Breast epithelium (tissue), 4 donors: Measurements from ENCODE around the gene C9orf85. TPM values are rescaled to one million over a fixed set of nuclear protein-coding genes. Genes with fewer than 3 reads are reported as not detected.

Experiments
- DNase-seq, 2 donors: peaks; one replicate each; pipeline ENCODE4 v3.0.0-alpha.2; 2019; ENCODE audit warnings: low spot score in 2 of 2
- H3K27ac ChIP-seq, 2 donors: fragments of 200-600 bp; sonication (generic) in 1 of 2; one replicate each; pipeline ENCODE4 v1.5.1; 2016 to 2019; ENCODE audit warnings: mild to moderate bottlenecking in 1 of 2
- H3K27me3 ChIP-seq, 2 donors: fragments of 200-600 bp; sonication (generic) in 1 of 2; one replicate each; pipeline versions ENCODE4 v1.5.1 to v1.6.0; 2017 to 2019; ENCODE audit warnings: control low read depth in 1 of 2, mild to moderate bottlenecking in 1 of 2
- H3K36me3 ChIP-seq: fragments of 200-600 bp; one replicate; pipeline ENCODE4 v1.5.1; 2019
- H3K4me1 ChIP-seq, 2 donors: fragments of 200-600 bp; sonication (generic); one replicate each; pipeline ENCODE4 v1.5.1; 2016 to 2019; ENCODE audit warnings: control low read depth in 1 of 2
- H3K4me3 ChIP-seq, 3 donors: fragments of 200-600 bp; sonication (generic); 1 replicate in 2 of 3; 2 replicates in 1 of 3; pipeline ENCODE4 v1.5.1; 2016 to 2019; ENCODE audit warnings: mild to moderate bottlenecking in 3 of 3, moderate library complexity in 2 of 3
- H3K9me3 ChIP-seq, 2 donors: fragments of 200-600 bp; sonication (generic) in 1 of 2; one replicate each; pipeline ENCODE4 v1.5.1; 2016 to 2019; ENCODE audit warnings: control low read depth in 1 of 2
- POLR2A ChIP-seq: fragments of 450-650 bp; IDR thresholded peaks from one replicate; pipeline ENCODE4 v1.6.1; 2016; ENCODE audit warnings: antibody characterized with exemption, mild to moderate bottlenecking, moderate library complexity
- POLR2AphosphoS5 ChIP-seq, 3 donors: sonication (generic); formaldehyde crosslinking; IDR thresholded peaks; one replicate each; pipeline ENCODE4 v1.6.1; 2017; ENCODE audit warnings: antibody characterized with exemption in 3 of 3
- intact Hi-C: fragments of 100-400 bp; cut with DNase I; formaldehyde crosslinking; loops from one replicate; pipeline ENCODE4 v1.15.1; 2023; ENCODE audit warnings: low total_unique reads
- total RNA-seq, 3 donors: library from RNA; depleted of rRNA; stranded (reverse); fragments of >200 nt; gene quantifications; one replicate each; pipeline ENCODE4 v1.1.0, GENCODE V29; 2016
- TF ChIP-seq, protein P1 (sequence below), 3 donors: fragments of 450-650 bp; IDR thresholded peaks; one replicate each; pipeline ENCODE4 v1.5.1; 2016 to 2017; ENCODE audit warnings: antibody characterized with exemption in 3 of 3, mild to moderate bottlenecking in 3 of 3, moderate library complexity in 3 of 3

Gene C9orf85
- total RNA-seq, 3 donors from 2014 or later, result 10.7 to 15.7 (median 14.1) TPM

DNA sequence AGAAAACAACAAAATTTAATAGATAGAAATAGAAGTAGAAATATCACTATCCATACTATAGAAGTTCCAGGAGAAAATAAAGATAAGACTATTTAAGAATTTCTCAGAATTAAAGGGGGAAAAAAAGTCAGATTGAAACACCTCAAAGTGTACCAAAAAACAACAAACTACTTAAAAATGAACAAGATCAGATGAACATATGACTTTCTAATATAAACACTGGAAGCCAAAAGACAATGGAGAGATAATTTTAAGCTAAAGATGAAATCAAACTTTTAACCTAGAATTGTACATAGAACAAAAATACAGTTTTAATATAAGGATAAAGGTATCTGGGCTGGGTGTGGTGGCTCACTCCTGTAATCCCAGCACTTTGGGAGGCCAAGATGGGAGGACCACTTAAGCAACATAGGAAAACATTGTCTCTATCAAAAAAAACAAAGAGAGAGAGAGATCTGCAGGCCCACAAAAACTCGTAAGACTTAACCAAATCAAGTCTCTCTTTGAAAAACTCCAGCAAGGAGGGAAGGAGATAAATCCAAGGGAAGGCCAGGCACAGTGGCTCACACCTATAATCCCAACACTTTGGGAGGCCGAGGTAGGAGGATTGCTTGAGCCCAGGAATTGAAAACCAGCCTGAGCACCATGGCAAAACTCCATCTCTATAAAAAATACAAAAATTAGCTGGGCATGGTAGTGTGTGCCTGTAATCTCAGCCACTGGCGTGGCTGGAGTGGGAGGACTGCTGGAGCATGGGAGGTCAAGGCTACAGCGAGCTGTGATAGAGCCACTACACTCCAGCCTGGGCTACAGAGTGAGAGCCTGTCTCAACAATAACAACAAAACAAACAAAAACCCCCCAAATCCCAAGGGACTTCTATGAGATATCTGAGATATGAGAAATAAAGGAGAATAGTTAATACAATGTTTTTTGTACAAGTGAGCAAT lies 32.8 kb upstream of the C9orf85 start:
- Histone ChIP-seq H3K4me1 (no peaks in the 10 kb centered on the region), H3K27me3 (no peaks in the 10 kb centered on the region)
- TF ChIP-seq POLR2A, result no peak

DNA sequence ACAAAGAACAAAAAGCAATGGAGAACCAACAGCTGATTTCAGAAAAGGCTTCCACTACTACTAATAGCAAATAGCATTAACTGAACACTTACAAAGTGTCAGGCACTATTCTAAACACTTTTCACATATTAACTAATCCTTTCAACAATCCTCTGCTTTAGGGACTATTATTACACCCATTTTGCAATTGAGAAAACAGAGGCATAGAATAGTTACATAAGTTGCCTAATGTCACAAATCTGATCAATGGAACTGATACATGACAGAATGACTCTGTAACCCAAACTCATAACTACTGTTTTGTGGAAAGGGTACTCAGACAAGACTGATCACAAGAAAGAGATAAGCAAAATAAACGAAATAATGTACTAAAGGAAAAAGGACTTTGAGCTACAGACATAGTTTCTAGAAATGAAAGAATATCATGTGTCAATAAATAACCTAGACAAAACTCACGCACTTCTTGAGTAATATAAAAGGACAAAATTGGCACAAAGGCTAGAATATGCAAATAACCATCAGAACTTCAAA lies 31.7 kb upstream of the C9orf85 start:
- DNase-seq, result no peak
- Histone ChIP-seq H3K36me3 (no peaks in the 10 kb centered on the region), H3K4me1 (no peaks in the 10 kb centered on the region), H3K27me3 (no peaks in the 10 kb centered on the region), H3K9me3 (peaks cover 14 to 45% of the 10 kb centered on the region in 2 donors), H3K27ac (no peak overlapping the region), H3K4me3 (no peak overlapping the region)
- TF ChIP-seq, protein P1, sequence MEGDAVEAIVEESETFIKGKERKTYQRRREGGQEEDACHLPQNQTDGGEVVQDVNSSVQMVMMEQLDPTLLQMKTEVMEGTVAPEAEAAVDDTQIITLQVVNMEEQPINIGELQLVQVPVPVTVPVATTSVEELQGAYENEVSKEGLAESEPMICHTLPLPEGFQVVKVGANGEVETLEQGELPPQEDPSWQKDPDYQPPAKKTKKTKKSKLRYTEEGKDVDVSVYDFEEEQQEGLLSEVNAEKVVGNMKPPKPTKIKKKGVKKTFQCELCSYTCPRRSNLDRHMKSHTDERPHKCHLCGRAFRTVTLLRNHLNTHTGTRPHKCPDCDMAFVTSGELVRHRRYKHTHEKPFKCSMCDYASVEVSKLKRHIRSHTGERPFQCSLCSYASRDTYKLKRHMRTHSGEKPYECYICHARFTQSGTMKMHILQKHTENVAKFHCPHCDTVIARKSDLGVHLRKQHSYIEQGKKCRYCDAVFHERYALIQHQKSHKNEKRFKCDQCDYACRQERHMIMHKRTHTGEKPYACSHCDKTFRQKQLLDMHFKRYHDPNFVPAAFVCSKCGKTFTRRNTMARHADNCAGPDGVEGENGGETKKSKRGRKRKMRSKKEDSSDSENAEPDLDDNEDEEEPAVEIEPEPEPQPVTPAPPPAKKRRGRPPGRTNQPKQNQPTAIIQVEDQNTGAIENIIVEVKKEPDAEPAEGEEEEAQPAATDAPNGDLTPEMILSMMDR (IDR thresholded peaks at IDR 0.05), result no peak
- no peak for TF ChIP-seq POLR2A
- TF ChIP-seq POLR2AphosphoS5 (IDR thresholded peaks at IDR 0.05), result no peak
- intact Hi-C loops, result no loop called here

More for the DNA sequence above, 32.8 kb upstream of the C9orf85 start:
- H3K4me3 ChIP-seq, result no peak overlapping the region
- intact Hi-C loops, result no loop called here
- DNase-seq, result no peak
- no peaks in the 10 kb centered on the region for H3K36me3 ChIP-seq
- H3K9me3 ChIP-seq, result peaks cover 11 to 34% of the 10 kb centered on the region in 2 donors
- H3K27ac ChIP-seq, result no peak overlapping the region

DNA sequence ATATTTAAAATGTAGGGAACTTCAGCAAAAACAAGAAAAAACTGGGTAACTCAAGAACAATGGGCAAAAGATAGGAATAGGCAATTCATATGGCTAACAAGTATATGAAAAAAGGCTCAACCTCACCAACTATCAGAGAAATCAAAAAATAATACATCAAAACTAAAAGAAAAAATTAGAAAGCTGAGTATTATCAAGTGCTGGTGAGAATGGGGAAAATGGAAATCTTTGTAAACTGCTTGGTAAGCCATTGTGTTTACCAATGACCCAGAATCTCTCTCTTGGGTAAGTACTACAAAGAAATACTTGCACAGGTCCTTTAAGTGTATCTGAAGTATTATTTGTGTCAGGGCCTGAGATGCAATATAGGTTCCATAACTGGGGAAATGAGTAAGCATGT lies 27.4 kb upstream of the C9orf85 start:
- H3K4me1 ChIP-seq, result no peaks in the 10 kb centered on the region
- H3K27ac ChIP-seq, result no peak overlapping the region
- no peaks in the 10 kb centered on the region for H3K36me3 ChIP-seq
- intact Hi-C loops, result no loop called here
- no peak for TF ChIP-seq POLR2AphosphoS5 (IDR thresholded peaks at IDR 0.05)
- TF ChIP-seq, protein P1 (IDR thresholded peaks at IDR 0.05), result no peak
- no peak for TF ChIP-seq POLR2A
- H3K4me3 ChIP-seq, result no peak overlapping the region
- peaks cover 7 to 19% of the 10 kb centered on the region in 2 donors for H3K9me3 ChIP-seq
- H3K27me3 ChIP-seq, result no peaks in the 10 kb centered on the region
- DNase-seq, result no peak

DNA sequence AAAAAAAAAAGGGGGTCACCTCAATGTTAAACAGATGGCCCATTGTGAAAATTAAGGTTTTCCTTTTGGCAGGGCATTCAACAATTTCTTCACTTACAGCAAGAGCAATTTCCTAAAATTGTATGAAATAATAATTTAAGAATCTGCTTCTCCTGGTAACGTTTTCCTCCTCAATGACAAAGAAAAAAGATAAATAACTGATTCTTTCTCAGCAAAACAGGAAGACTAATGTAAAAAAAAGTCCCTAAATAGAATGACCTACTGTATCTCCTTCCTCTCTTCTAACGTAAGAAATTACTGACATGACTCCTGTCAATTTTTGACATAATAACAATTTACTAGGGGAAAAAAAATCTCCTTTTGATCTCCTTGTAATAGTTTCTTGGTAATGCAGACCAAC lies 26.0 kb upstream of the C9orf85 start:
- Histone ChIP-seq H3K27ac (no peak overlapping the region), H3K36me3 (no peaks in the 10 kb centered on the region), H3K4me1 (no peaks in the 10 kb centered on the region), H3K9me3 (peaks cover 6 to 16% of the 10 kb centered on the region in 2 donors), H3K27me3 (no peaks in the 10 kb centered on the region), H3K4me3 (no peak overlapping the region)
- no peak for DNase-seq
- intact Hi-C loops, result no loop called here
- no peak for TF ChIP-seq POLR2A

DNA sequence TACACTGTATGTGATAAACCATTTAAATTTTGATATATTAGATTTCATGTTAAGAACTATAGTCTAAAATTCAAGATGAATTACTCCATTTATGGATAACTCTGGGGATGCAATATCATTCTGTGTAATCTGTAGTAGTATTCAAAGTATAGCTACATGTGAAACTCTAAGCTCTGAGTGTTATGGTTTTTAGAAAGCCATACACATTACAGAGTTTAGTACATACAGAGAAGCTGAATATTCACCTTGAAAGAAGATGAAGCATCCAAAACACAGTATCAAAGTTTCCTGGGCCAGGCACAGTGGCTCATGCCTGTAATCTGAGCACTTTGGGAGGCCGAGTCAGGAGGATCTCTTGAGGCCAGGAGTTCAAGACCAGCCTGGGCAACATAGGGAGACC lies 25.4 kb upstream of the C9orf85 start:
- no peak overlapping the region for H3K4me3 ChIP-seq
- intact Hi-C loops, result no loop called here
- H3K9me3 ChIP-seq, result peaks cover 6 to 16% of the 10 kb centered on the region in 2 donors
- no peaks in the 10 kb centered on the region for H3K4me1 ChIP-seq
- H3K36me3 ChIP-seq, result no peaks in the 10 kb centered on the region
- TF ChIP-seq POLR2A (no peak), POLR2AphosphoS5 (IDR thresholded peaks at IDR 0.05) (no peak)
- TF ChIP-seq, protein P1 (IDR thresholded peaks at IDR 0.05), result no peak
- no peaks in the 10 kb centered on the region for H3K27me3 ChIP-seq
- no peak for DNase-seq
- no peak overlapping the region for H3K27ac ChIP-seq

DNA sequence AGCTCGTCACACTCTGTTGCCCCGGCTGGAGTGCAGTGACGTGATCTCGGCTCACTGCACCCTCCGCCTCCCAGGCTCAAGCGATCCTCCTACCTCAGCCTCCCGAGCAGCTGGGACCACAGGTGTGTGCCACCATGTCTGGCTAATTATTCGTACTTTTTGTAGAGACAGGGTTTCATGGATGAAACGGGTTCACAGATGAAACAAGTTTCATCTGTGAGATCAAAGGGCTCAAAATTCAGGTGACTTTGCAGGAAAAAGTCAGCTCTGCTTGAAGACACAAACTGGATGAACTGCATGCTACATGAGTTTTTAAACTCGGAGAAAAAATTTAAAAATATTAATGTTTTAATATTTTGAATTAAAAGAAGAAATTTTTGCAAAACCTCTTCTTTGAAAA lies 24.9 kb upstream of the C9orf85 start:
- no peak for DNase-seq
- H3K27ac ChIP-seq, result no peak overlapping the region
- H3K27me3 ChIP-seq, result no peaks in the 10 kb centered on the region
- no peaks in the 10 kb centered on the region for H3K4me1 ChIP-seq
- no peaks in the 10 kb centered on the region for H3K36me3 ChIP-seq
- no peak overlapping the region for H3K4me3 ChIP-seq
- intact Hi-C loops, result no loop called here
- peaks cover 6 to 16% of the 10 kb centered on the region in 2 donors for H3K9me3 ChIP-seq
- no peak for TF ChIP-seq POLR2A
- TF ChIP-seq, protein P1 (IDR thresholded peaks at IDR 0.05), result no peak
- no peak for TF ChIP-seq POLR2AphosphoS5 (IDR thresholded peaks at IDR 0.05)
